Right ventricle myocardium inferior (tissue), 1 donor: Measurements from ENCODE around the gene CSMD2. TPM values are rescaled to one million over a fixed set of nuclear protein-coding genes. Genes with fewer than 3 reads are reported as not detected.

Experiments used
- ATAC-seq: fragments of 200-7000 bp; cut with Tn5 transposase; one replicate; pipeline ENCODE4 v1.9.1; 2020; ENCODE audit warnings: mild to moderate bottlenecking, moderate library complexity
- DNase-seq: peaks from one replicate; pipeline ENCODE4 v3.0.0; 2021; ENCODE audit errors: missing footprints
- intact Hi-C: fragments of 100-400 bp; cut with DNase I; formaldehyde crosslinking; loops from one replicate; pipeline ENCODE4 v1.11.0; 2022
- total RNA-seq: library from RNA; stranded (reverse); fragmentation: NEBNext Ultra II Directional; extraction: Animal tissue kit (Norgen Biotek cat#: 25700); gene quantifications from one replicate; pipeline ENCODE4 v1.2.1, GENCODE V29; 2021
- donor health status: DM: no; HTN: yes; CAD: no; lungs with severe emphysema.

The CSMD2 gene
- total RNA-seq, 1 donor from 2014 or later: 0.32 TPM

DNA sequence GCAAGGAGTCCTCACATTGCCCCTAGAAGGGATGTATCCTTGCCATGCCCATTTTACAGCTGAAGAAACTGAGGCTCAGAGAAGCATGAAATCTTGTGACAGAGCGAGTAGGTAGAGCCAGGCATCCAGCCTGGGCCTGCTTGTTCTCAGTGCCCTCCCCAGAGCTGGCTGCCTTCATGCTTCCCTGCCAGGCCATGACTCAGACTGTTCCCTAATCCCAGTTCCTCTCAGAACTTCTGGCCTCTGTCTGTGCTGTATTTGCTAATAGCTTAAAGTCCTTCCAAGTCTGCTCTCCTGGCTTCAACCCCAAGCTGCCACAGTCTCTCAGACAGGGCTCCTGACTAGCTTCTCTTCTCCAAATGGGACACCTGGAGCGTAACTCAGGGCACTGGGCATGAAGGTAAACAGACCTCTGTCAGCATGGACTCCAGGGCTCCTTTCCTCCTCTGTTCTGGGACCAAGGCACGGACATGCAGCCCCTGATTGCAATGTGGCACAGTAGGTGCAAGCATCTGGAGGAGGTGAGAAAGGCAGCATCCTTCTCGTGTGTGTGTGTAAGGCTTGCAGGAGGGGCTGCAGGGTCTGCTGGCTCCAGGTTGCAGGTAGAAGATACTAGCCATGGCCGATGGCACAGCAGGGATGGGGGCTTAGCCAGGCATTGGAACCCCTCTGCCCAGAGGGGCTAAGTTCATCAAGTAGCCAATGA, 178.5 kb downstream of the CSMD2 start:
- DNase-seq (peak; percentile 70), ATAC-seq (peak; percentile 92)
- intact Hi-C loops: no loop called here

DNA sequence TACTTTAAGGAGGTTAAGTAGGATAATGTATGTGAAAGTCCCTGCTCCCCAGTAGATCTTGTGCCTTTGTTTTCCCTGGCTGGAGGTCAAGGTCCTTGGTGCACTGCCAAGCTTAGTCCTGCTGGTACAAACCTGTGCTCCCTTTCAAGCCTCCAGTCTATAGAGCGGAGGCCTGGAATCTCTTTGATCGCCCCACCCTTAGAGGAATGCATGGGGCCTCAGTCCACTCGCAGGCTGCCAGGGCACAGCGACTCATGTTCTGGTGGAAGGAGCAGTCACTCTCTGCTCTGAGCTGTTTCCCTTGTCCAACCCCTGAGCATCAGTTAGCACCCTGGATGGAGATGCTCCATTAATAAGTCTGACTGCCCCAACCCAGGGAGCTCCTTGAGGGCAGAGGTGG, 179.4 kb downstream of the CSMD2 start:
- peak; percentile 35 for ATAC-seq
- intact Hi-C loops: no loop called here
- DNase-seq: no peak

DNA sequence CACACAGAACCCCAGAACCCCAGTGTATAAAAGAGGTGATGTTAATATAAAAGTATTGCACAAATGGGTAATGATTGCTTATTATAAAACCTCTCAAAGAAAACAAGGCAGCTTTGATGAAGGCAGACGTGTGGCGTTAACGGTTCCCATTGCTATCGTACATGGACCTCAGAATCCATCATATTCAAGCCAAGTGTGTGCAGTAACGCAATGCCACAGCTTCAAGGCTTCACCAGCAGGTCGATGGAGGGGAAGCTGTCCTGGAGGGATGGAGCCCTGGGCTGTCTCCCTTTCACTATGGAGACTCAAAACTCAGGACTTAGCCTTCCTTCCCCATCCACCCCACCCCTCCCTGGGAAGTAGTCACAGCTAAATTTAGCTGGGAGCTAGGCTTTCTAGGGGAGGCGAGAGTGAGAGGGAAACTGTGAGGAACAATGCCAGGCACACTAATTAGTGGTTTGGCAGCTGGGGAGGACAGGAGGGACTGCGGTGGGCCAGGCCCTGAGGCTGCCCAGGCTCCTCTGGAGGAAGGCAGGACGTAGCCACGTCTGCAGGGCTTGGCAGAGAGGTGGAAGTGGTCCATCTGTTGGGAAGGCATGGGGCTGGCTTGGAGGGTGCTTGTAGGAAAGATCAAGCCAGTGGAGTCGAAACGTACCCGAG, 180.0 kb downstream of the CSMD2 start:
- intact Hi-C loops: no loop called here
- ATAC-seq: peak; percentile 53
- DNase-seq: no peak

DNA sequence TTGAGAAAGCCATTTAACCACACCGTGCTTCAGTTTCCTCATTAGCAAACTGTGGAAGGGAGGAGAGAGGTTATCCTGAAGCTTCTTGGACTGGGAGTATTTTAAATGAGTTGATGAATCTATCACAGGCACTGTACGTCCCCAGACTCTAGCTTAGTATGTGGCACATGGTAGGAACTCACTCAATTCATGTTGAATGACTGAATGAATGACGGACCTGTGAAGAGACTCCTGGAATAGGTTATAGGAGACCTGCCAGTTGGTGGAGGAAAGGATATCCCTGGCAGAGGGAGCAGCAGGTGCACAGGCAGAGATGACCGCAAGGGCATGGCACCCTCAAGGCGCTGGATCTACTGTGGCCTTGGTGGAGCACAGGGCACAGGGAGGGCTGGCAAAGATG, 182.6 kb downstream of the CSMD2 start:
- no peak for ATAC-seq
- no peak for DNase-seq
- intact Hi-C loops: no loop called here

DNA sequence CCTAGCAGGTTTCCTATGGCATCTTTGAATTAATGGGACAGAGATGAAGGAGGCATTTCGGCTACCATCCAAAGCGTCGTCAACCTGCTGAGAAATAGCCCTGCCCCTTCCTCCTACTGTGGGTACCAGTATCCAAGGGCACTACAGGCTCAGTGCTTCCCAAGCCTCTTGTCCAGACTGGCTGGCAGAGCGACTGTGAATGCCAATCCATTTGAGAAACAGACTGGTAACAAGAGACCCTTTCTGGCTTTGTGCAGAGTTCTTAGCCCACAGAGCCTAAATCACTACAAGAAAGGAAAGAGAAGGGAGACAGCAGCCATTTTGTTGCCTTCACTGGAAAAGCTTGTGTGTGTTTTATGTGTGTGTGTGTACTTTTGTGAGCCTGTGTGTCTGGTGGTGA, 185.7 kb downstream of the CSMD2 start:
- ATAC-seq (no peak), DNase-seq (no peak)
- intact Hi-C loops: loop anchor here (10.0 kb wide), 1 partner anchor 215 kb away; no protein-coding TSS in a partner anchor

DNA sequence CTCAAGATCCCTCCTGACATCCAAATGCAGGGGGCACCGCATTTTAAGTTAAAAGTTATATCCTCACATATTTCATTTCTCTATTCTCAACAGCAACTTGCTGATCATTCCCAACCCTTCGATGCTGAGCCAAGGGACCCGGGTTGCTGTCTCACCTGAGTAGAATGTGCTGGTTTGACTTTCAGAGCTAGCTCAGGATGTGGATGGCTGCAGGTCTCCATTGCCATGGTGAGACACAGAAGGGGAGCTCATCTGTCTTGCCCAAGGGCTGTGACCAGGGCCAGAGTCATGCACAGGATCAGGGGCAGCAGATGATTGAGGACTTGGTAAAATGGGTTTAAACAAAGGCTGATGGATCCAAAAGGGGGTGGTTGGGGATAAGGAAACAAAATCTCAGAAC, 189.1 kb downstream of the CSMD2 start:
- DNase-seq: no peak
- no peak for ATAC-seq
- intact Hi-C loops: loop anchor here (10.0 kb wide), 1 partner anchor 211 kb away; no protein-coding TSS in a partner anchor

DNA sequence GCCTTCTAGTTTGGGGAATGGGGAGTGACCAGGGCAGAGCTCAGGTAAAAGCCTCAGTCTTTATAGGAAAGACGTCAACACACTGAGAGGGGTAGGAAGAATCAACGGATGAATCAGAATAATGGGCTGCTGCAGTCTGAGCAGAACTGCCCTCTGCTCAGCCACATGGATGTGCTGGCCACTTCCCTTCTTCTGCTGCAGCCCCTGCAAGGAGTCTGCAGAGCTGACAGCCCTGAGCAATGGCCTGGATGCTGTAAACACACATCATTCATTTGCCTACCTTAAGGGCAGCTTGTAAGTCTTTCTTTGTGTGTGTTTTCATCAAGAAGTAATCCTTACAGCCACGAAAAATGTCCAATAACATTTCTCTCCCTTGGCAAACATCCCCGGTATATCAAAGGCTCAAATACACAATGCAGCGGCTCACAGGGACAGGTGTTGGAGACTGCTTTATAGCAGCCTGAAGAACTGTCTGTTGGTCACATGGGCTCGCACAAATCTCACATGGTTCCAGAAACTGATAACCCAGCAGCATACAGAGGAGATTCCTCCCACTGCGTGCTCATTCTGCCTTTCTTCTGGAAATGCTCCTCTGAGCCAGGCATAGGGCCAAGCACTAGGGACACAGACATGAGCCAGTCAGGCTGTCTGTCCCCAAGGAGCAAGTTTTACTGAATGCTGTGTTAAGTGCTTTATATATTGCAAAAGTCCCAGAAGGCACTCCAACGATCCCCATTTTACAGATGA, 191.1 kb downstream of the CSMD2 start:
- DNase-seq: no peak
- intact Hi-C loops: loop anchor here (5.0 to 10.0 kb wide), 3 partner anchors 38 to 209 kb away; no protein-coding TSS in a partner anchor
- no peak for ATAC-seq

DNA sequence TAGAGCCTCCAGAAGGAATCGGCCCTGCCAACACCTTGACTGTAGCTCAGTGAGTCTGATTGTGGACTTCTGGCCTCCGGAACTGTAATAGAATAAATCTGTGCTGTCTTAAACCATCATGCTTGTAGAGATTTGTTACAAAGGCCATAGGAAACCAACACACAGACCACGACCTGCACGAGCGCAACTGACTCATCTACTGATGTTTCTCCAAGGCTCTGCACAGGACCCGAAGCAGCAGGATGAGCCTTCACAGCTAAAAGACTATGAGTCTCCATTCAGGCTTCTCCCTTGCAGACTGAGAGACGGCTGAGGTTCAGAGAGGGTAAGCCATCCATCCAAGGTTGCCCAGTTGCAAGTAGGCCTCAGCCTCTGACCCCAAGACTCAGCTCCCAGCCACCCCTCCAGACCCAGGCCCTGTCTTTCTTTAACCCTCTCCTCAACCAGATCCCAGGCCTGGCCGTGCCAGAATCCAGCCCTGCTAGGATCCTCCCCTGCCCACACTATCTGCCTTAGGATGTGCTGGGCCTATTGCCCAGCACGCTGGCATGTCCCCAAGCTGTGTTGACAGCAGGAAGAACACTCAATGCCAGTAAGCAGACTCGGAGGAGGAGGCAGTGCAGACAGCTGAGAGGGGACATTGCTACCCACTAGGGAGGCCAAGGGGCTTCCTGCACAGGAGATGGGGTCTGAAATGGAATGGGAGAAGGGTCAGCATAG, 192.2 kb downstream of the CSMD2 start:
- intact Hi-C loops: loop anchor here (5.0 to 10.0 kb wide), 3 partner anchors 39 to 208 kb away; no protein-coding TSS in a partner anchor
- DNase-seq (peak; percentile 83), ATAC-seq (peak; percentile 91)

DNA sequence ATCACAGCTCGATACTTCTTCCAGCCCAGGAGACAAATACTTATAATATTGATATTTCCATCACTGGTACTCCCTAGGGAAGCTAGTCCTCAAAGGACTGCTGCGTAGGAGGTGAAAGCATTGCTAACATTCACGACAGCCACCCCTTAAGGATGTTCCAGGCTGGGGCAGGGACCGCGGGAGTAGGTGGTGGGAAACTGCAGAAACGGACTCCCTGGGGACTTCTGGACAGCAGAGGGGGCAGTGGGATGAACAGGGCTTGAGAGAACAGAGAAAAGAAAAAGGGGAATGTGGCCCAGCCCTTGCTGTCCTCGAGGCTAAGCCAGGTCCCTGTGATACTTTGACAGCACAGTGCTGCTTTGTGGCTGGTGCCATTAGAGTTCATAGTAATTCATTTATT, 193.1 kb downstream of the CSMD2 start:
- DNase-seq (no peak), ATAC-seq (no peak)
- intact Hi-C loops: loop anchor here (5.0 to 10.0 kb wide), 3 partner anchors 40 to 207 kb away; no protein-coding TSS in a partner anchor

DNA sequence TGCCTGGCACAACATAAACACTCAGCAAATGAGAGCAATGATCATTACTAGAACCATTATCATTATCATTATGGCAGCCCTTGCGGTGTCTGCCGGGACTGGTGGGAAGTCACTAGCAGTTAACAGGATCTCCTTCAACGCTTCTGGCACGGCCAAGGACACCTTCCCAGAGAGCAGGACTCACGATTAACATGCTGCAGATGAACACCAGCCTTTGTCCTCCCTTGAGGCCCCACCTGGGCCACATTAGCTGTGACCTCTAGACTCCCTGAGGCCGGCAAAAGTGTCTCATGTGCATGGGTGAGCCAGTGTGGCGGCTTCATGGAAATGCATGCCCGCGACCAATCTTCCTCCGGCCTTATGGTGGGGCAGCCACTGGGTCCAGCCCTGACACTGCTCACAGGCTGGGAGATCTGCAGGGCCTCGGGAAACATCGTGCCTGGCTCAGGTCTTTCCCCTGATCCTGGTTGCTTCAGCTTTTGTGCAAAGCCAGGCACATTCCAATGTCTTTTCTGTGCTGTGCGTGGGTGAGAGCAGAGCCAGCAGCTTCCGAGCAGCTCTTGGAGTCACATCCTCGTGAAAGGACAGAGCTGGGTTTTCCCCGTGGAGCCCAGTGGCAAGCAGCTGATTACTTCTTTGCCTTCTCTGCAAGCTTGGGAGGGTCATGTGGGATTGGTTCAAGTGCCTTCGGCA, 193.9 kb downstream of the CSMD2 start:
- ATAC-seq: no peak
- DNase-seq: no peak
- intact Hi-C loops: loop anchor here (5.0 to 10.0 kb wide), 3 partner anchors 41 to 206 kb away; no protein-coding TSS in a partner anchor

DNA sequence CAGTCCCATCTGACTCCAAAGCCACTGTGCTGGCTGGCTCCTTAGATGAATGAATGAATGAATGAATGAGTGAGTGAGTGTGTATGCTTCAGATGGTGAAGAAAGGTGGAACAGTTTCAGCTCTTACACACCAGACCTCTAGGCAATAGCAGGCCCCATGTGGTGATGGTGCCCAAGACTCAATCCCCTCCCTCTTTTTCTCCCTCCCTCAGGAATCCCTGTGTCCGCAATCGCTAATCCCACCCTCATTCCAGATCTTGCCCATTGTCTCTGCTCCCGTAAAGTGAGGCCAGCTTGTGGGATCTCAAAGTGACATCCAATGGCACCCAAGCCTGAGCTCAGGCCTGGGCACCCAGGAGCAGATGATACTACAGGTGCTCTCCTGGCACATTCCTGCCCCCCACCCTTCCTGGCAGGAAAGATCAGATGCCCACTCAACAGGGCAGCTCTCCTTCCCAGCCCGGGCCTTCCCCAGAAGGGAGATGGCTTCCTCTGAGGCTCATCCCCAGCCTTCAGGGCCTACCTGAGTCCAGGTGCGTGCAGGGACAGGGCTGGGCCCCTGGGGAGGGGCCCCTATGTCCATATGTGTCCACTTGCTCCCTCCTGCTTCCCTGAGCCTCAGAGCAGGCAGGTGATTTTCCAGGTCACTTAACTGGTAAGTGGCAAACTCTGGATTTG, 194.7 kb downstream of the CSMD2 start:
- DNase-seq (no peak), ATAC-seq (no peak)
- intact Hi-C loops: loop anchor here (5.0 to 10.0 kb wide), 3 partner anchors 42 to 205 kb away; no protein-coding TSS in a partner anchor

DNA sequence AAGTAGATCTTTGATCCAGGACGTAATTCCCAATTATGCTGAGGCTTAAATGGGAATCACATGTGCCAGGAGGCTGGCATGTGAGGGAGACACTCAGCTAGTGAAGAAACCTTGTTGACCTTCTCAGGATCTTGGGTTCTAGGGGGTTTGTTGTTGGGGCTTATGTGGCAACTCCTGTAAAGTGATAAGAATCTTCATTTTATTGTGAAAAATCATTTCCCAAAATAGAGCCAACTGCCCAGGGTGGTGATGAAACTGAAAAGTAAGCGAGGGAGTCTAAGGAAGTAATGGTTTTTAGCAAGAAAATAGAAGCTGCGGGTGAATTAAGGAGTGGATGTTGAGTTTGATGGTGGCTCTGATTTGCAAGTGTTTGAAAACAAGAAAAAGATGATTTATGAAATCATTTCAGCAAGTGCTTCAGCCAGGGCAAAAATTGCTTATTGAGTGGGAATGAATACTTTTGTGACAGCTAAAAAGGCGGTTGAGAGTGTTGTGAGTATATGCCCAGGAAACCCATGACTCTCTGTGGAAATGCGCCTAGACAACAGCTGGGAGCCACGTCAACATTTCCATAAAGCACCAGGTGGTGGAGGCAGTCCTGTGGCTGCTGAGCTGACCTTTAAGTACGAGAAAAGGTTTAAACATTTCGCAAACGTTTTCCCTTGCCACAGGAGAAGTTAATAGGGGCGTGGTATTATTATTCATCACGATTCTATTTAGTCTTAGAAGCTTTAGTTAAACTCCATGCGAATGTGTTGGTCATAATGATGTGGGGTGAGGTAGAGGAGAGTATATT, 198.5 kb downstream of the CSMD2 start:
- DNase-seq (no peak), ATAC-seq (no peak)
- intact Hi-C loops: no loop called here

DNA sequence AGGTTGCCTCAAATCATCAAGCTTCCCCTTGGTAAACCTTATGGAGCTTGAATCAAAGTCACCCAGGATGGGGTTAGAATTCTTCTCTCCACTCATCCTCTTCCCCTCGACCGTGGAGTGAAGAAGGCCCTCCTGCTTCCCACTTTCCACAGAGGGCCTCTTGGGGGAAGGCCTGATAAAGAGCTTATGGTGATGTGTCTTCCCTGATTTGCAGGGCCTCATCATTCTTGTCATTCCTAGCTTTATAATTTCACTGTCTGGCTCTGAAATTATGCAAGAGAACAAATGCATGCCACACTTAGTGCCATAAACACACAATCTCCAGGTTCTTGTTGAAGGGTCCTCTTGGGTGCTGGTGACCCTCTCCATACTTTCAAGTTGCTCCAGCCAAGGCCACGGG, 199.9 kb downstream of the CSMD2 start:
- intact Hi-C loops: no loop called here
- no peak for DNase-seq
- ATAC-seq: no peak

DNA sequence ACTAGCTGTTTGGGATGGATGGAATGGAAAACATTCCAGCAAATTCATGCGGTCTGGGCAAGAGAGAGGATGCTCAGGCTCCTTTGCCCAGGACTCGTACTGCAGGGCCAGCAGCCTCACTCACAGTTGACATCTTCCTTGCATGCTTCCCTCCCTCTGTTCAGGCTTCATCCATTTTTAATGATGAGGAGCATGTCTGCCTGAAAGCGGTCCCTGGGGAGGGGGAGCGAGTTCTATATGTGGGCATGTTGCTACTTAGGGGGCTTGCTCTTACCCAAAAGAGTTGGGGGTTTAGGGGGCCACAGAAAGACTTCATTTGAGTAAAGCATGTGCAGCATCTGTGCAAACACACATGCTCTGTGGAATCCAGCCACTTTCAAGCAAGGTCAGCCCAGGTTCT, 203.0 kb downstream of the CSMD2 start:
- DNase-seq (no peak), ATAC-seq (no peak)
- intact Hi-C loops: no loop called here

DNA sequence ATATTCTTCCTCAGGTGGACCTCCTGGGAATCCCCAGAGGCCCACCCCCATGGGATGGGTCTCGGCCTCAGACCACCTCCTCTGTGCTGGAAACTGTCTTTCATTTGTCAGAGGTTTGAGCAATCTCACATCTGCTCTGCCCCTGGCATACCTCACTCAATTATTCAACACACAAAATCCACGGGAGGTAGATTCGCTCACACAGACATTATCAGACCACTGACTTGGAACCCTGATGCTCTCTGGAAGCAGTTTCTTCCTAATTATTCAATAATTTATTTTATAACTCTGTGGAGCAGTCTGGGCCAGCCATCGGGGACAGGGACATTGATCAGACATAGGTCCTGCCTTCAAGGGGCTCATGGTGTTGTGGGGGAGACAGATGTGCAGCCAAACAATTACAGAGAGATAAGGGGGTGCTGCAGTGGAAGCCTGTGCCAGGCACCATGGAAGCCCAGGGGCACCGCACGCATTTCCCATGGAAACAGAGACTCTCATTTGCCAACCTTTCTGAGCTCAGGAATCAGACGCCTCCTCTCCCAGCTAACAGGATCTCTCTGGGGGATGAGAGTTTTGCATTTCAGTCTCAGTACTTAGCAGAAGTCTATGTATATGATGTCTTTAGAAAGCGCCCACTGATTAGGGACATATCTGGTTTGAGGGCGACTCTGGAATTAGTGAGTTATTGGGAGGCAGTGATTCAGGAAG, 204.7 kb downstream of the CSMD2 start:
- no peak for ATAC-seq
- intact Hi-C loops: no loop called here
- no peak for DNase-seq

DNA sequence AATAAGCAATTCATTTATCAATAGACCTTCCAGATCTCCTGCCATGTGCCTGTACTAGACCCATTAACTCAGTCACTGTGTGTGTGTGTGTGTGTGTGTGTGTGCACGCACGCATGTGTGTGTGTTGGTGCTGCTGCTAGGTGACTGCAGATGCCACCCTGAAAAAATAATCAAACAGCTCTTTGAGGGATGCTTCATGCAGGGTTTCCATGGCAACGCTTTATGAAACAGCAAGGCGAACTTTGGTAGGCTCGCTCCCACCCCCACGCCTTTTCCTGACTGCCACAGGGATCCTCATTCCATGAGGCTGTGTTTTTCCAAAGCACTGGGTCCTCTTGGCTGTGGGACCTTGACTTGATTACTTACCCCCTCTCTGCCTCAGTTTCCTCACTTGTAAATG, 207.2 kb downstream of the CSMD2 start:
- DNase-seq: no peak
- intact Hi-C loops: no loop called here
- ATAC-seq: no peak
